ENCODE results near the gene HS6ST2.

Gene HS6ST2

DNA sequence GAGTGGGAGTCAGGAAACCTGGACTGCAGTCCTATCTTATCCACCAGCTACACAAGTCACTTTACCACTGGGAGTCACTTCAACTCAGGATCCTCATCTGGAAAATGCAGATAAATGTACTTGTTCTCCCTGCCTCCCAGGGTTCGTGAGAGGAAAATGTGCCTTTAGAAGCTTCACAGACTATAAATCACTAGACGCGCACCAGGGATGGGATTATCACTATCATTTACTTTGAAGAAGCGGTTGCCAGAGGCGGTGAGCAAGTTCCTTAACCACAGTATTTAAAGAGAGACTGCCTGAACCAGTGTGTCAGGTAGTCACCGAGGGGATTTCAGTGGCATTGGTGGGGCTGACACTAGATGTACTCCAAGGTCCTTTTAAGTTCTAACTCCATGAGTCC is 219.5 kb downstream of the HS6ST2 start:
- TF ChIP-seq, protein P1, sequence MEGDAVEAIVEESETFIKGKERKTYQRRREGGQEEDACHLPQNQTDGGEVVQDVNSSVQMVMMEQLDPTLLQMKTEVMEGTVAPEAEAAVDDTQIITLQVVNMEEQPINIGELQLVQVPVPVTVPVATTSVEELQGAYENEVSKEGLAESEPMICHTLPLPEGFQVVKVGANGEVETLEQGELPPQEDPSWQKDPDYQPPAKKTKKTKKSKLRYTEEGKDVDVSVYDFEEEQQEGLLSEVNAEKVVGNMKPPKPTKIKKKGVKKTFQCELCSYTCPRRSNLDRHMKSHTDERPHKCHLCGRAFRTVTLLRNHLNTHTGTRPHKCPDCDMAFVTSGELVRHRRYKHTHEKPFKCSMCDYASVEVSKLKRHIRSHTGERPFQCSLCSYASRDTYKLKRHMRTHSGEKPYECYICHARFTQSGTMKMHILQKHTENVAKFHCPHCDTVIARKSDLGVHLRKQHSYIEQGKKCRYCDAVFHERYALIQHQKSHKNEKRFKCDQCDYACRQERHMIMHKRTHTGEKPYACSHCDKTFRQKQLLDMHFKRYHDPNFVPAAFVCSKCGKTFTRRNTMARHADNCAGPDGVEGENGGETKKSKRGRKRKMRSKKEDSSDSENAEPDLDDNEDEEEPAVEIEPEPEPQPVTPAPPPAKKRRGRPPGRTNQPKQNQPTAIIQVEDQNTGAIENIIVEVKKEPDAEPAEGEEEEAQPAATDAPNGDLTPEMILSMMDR (IDR thresholded peaks at IDR 0.05; ENCODE audit: extremely low read depth, insufficient read depth, missing control alignments), result no peak
- no peak for DNase-seq (ENCODE audit: low spot score)
- in situ Hi-C loops (cut with MboI; ENCODE audit: low pct_unique_long_range_greater_than_20kb, low sequenced_read_pairs, unreplicated experiment), result no loop called here

DNA sequence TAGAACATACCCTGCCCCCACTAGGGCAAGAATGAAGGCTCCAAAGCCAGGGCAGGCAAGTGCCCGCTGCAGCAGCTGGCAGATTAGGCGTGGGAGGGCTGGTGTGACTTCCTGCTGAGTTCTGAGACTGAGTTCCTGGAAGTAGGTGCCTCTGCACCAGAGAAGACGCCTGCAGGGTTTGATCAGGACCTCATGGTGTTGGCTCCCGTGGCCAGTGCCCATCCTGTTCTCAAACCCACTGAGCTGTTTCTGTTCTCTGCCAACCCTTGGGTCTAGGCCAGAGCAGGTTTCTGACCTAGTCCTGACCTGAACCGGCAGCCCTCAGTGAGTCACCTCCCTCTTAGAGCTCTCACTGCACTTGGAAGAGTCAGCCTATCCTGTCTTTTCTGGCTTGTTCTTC is 220.7 kb downstream of the HS6ST2 start:
- no peak for DNase-seq (ENCODE audit: low spot score)
- TF ChIP-seq, protein P1 (IDR thresholded peaks at IDR 0.05; ENCODE audit: extremely low read depth, insufficient read depth, missing control alignments), result no peak
- in situ Hi-C loops (cut with MboI; ENCODE audit: low pct_unique_long_range_greater_than_20kb, low sequenced_read_pairs, unreplicated experiment), result no loop called here

DNA sequence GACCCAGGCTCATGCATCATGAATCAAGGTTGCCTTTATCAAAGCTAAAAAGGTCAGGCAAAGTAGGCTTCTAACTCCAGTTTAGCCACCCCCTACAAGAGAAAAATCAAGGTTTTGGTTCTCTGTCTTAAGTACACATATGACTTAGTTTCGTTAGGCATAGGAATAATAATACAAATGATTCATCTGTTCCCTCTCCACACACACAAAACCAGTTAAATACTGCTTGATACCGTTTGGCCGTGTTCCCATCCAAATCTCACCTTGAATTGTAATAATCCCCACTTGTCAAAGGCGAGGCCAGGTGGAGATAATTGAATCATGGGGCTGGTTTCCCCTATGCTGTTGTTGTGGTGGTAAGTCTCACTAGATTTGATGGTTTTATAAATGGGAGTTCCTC is 226.2 kb downstream of the HS6ST2 start:
- in situ Hi-C loops (cut with MboI; ENCODE audit: low pct_unique_long_range_greater_than_20kb, low sequenced_read_pairs, unreplicated experiment), result no loop called here
- TF ChIP-seq, protein P1 (IDR thresholded peaks at IDR 0.05; ENCODE audit: extremely low read depth, insufficient read depth, missing control alignments), result no peak
- no peak for DNase-seq (ENCODE audit: low spot score)

DNA sequence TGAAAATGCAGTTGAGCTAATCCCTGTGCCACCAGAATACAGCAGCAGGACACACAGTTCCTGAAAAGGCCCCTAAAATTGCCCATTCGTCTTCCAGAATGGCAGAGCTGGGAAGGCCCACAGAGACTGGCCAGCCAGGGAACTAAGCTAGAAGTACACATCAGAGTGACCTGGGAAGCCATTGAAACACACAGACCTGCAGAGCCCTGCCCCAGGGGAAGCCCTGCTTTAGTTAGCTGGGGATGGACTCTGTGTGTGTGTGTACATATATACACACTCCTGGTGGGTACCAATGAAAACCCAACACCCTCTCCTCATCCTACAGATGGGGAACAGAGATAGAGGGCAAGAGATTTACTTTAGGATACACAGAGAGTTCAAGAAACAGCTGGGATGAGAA is 227.7 kb downstream of the HS6ST2 start:
- in situ Hi-C loops (cut with MboI; ENCODE audit: low pct_unique_long_range_greater_than_20kb, low sequenced_read_pairs, unreplicated experiment), result no loop called here

DNA sequence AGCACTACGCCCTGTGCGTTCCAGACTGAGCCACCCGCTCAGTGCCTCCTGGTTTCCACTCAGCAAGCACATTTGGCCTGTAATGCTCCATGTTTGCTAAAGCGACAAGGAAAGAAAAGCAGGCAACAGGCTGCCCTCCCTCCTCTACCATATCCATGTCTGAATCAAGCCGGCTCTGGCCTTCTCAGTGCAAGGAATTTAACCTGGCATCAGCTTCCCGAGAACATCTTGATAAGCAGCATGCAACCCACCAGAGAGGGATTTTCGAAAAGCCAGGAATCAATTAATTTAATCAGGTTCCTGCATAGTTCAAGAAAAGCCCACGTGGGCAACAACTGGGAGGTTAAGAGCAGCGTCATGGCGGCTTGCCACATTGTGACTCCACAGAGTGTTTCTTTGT is 228.2 kb downstream of the HS6ST2 start:
- DNase-seq (ENCODE audit: low spot score), result no peak
- in situ Hi-C loops (cut with MboI; ENCODE audit: low pct_unique_long_range_greater_than_20kb, low sequenced_read_pairs, unreplicated experiment), result no loop called here
- TF ChIP-seq, protein P1 (IDR thresholded peaks at IDR 0.05; ENCODE audit: extremely low read depth, insufficient read depth, missing control alignments), result no peak

More for the DNA sequence above, 227.7 kb downstream of the HS6ST2 start:
- TF ChIP-seq, protein P1 (IDR thresholded peaks at IDR 0.05; ENCODE audit: extremely low read depth, insufficient read depth, missing control alignments), result no peak
- no peak for DNase-seq (ENCODE audit: low spot score)

DNA sequence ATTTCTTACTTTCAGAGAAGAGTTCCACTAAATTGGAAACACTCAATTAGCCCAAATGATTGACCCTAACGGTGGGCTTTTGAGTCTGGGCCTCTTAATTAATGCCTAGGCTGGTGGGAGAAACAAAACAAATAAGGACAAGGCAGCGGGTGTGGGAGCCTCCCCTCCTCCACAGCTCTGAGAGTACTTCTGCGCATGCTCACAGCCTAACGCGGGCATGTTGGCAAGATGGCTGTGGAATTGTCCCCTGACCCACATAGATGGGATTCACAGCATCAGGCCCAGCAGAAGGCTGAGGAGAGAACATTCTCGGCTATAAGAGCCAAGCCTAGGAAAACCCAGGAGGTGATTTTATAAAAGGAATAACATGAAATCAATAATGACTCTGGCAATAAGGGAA is 230.1 kb downstream of the HS6ST2 start:
- TF ChIP-seq, protein P1 (IDR thresholded peaks at IDR 0.05; ENCODE audit: extremely low read depth, insufficient read depth, missing control alignments), result no peak
- no peak for DNase-seq (ENCODE audit: low spot score)
- in situ Hi-C loops (cut with MboI; ENCODE audit: low pct_unique_long_range_greater_than_20kb, low sequenced_read_pairs, unreplicated experiment), result no loop called here

DNA sequence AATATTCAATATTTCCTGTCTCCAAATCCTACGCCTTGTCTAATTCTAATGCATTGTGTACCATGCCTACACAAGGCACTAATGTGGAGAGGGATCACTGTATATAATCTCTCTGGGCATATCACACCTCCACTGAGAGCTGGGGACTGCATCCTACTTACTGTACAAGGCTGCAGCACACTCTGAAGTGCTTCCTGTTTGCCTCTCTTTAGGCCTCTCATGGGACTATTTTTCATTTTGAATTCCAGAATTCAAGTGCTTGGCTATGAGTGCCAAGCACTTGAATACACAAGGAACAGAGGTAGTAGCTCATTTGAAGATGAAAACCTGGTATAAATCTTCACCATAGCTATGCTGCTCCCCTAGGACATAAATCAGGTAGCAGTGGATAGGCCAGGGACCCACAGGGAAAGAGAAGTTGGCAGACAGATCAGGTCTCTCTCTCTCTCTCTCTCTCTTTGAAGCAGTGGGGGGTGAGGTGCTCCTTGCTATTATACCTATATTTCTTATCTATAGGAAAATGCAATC is 239.9 kb downstream of the HS6ST2 start:
- TF ChIP-seq, protein P1 (IDR thresholded peaks at IDR 0.05; ENCODE audit: extremely low read depth, insufficient read depth, missing control alignments), result no peak
- DNase-seq (ENCODE audit: low spot score), result no peak
- in situ Hi-C loops (cut with MboI; ENCODE audit: low pct_unique_long_range_greater_than_20kb, low sequenced_read_pairs, unreplicated experiment), result no loop called here

All from GM13977 (cell line).